ENCODE results near the gene CYB561D2. TPM values are rescaled to one million over a fixed set of nuclear protein-coding genes. Genes with fewer than 3 reads are reported as not detected.

The CYB561D2 gene
- total and polyA plus RNA-seq, 2 donors (not counting 3 experiments of a cell fraction or from before 2014, with no cell fraction given), result 13.6 to 46.0 TPM

GRCh38 chr3:50393061-50393460, 42.4 kb downstream of the CYB561D2 start:
- H3K4me3 ChIP-seq (replicated peaks in 1 of 3; ENCODE audit: insufficient read depth in 1 of 3, low read depth in 1 of 3, low read length in 3 of 3), result no peak overlapping the region
- no peaks in the 10 kb centered on the region for H3K36me3 ChIP-seq (ENCODE audit: control insufficient read depth in 2 of 2, extremely low read depth in 1 of 2, insufficient read depth in 2 of 2, low read length in 2 of 2)
- intact Hi-C loops (cut with micrococcal nuclease), result no loop called here
- H3K9me1 ChIP-seq (replicated peaks; ENCODE audit: control insufficient read depth, extremely low read depth, insufficient read depth, low read length), result no peaks in the 10 kb centered on the region
- POLR2A ChIA-PET, result no interaction called here
- dilution Hi-C loops (cut with MboI; ENCODE audit: extremely low pct_ligation_motif_present, low sequenced_read_pairs), result no loop called here
- H2AFZ ChIP-seq (ENCODE audit: low read depth, low read length), result no peak overlapping the region
- no peaks in the 10 kb centered on the region for H4K20me1 ChIP-seq (replicated peaks; ENCODE audit: control insufficient read depth, extremely low read depth, insufficient read depth, low read length)
- FAIRE-seq (no peak), DNase-seq (ENCODE audit: low read depth, low spot score) (no peak)
- TF ChIP-seq MAX (IDR thresholded peaks at IDR 0.05; ENCODE audit: insufficient read depth, insufficient read length) (no peak), FOS (IDR thresholded peaks at IDR 0.05; ENCODE audit: borderline replicate concordance, insufficient read depth, low read length) (no peak), JUN (IDR thresholded peaks at IDR 0.05; ENCODE audit: borderline replicate concordance, insufficient read depth, insufficient read length, low read depth) (no peak), MYC (IDR thresholded peaks at IDR 0.05; ENCODE audit: low read depth, low read length) (no peak), POLR2AphosphoS5 (IDR thresholded peaks at IDR 0.05; ENCODE audit: insufficient read depth, low read depth, low read length) (no peak), GATA2 (IDR thresholded peaks at IDR 0.05; ENCODE audit: insufficient read depth, insufficient read length, low read depth, low read length) (no peak), CTCF (IDR thresholded peaks at IDR 0.05; ENCODE audit: extremely low read depth in 1 of 2, insufficient read depth in 1 of 2, low read depth in 1 of 2, low read length in 2 of 2) (no peak), POLR2A (IDR thresholded peaks at IDR 0.05; ENCODE audit: low read depth, low read length) (no peak), EZH2 (IDR thresholded peaks at IDR 0.05; ENCODE audit: borderline replicate concordance, low read depth, low read length, severe bottlenecking) (no peak)
- CTCF ChIA-PET, result interaction anchor here (0.7 kb wide), 1 partner anchor 22 kb away, joined by 3 read pairs; no protein-coding TSS in a partner anchor
- H3K9ac ChIP-seq (replicated peaks; ENCODE audit: extremely low read depth, insufficient read depth, low read length), result no peak overlapping the region
- no peaks in the 10 kb centered on the region for H3K27me3 ChIP-seq (ENCODE audit: control insufficient read depth in 2 of 2, insufficient read depth in 2 of 2, low read length in 2 of 2)
- H3K79me2 ChIP-seq (ENCODE audit: control insufficient read depth, insufficient read depth, low read length), result no peaks in the 10 kb centered on the region
- H3K27ac ChIP-seq (ENCODE audit: insufficient read depth, low read depth, low read length), result no peak overlapping the region
- no peaks in the 10 kb centered on the region for H3K9me3 ChIP-seq (replicated peaks; ENCODE audit: control insufficient read depth, insufficient read depth, low read length)
- no TSS peak for BruUV-seq (replicated peaks)
- H3K4me2 ChIP-seq (ENCODE audit: insufficient read depth, low read length), result no peak overlapping the region
- H3K4me1 ChIP-seq (ENCODE audit: control insufficient read depth, extremely low read depth, insufficient read depth, low read length), result no peaks in the 10 kb centered on the region
